ENCODE data around the gene MDM1. TPM values are rescaled to one million over a fixed set of nuclear protein-coding genes. Genes with fewer than 3 reads are reported as not detected.

The MDM1 gene
- total RNA-seq, 1 donor: 23.2 TPM

GRCh38 chr12:68349220-68349621 lies 17.1 kb upstream of the MDM1 start:
- DNase-seq (ENCODE audit: low read depth): peak; percentile 64
- TF ChIP-seq, protein P1, sequence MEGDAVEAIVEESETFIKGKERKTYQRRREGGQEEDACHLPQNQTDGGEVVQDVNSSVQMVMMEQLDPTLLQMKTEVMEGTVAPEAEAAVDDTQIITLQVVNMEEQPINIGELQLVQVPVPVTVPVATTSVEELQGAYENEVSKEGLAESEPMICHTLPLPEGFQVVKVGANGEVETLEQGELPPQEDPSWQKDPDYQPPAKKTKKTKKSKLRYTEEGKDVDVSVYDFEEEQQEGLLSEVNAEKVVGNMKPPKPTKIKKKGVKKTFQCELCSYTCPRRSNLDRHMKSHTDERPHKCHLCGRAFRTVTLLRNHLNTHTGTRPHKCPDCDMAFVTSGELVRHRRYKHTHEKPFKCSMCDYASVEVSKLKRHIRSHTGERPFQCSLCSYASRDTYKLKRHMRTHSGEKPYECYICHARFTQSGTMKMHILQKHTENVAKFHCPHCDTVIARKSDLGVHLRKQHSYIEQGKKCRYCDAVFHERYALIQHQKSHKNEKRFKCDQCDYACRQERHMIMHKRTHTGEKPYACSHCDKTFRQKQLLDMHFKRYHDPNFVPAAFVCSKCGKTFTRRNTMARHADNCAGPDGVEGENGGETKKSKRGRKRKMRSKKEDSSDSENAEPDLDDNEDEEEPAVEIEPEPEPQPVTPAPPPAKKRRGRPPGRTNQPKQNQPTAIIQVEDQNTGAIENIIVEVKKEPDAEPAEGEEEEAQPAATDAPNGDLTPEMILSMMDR (IDR thresholded peaks at IDR 0.05; ENCODE audit: insufficient read depth, low read length): no peak
- H3K4me3 ChIP-seq (ENCODE audit: low read depth, low read length): no peak overlapping the region

GRCh38 chr12:68348419-68348818 lies 16.3 kb upstream of the MDM1 start:
- DNase-seq (ENCODE audit: low read depth): no peak
- H3K4me3 ChIP-seq (ENCODE audit: low read depth, low read length): no peak overlapping the region
- TF ChIP-seq, protein P1 (IDR thresholded peaks at IDR 0.05; ENCODE audit: insufficient read depth, low read length): no peak

DNA sequence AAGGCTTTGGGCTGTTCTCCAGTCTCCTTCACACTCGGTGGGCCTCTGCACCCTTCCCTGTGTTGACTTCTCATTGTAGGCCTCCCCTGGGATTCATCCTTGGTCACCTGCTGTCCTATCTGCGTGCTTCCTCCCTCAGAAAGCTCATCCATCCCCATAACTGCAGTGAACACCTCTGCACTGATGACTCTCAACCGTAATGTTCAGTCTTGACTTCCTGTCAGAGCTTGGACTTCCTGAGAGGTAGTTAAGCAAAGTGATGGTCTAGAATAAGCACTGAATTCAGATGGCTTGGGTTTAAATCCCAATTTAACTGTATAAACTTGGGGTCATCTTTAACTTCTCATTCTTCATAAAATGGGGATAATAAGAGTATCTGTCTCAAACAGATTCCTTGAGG lies 13.6 kb upstream of the MDM1 start:
- TF ChIP-seq, protein P1 (IDR thresholded peaks at IDR 0.05; ENCODE audit: insufficient read depth, low read length): no peak

DNA sequence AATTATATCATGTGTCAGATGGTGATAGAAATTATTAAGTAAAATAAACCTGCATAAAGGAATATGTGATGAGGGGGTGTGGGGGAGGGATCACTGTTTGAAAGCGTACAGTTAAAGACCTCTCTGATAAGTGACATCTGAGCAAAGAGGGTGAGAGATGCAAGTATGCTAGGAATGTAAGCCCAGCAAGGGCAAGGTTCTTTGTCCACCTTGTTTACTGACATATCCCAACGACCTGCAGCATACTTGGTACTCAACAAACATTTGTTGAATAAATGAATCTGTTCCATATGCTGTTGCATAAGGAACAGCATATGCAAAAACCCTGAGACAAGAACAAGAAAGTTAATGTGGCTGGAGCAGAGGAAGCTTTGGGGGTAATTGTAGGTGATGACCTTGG lies 12.0 kb upstream of the MDM1 start:
- TF ChIP-seq, protein P1 (IDR thresholded peaks at IDR 0.05; ENCODE audit: insufficient read depth, low read length): no peak
- no peak overlapping the region for H3K4me3 ChIP-seq (ENCODE audit: low read depth, low read length)
- no peak for DNase-seq (ENCODE audit: low read depth)

More for the DNA sequence above, 13.6 kb upstream of the MDM1 start:
- no peak for DNase-seq (ENCODE audit: low read depth)
- no peak overlapping the region for H3K4me3 ChIP-seq (ENCODE audit: low read depth, low read length)

GRCh38 chr12:68342966-68343365 lies 10.8 kb upstream of the MDM1 start:
- TF ChIP-seq, protein P1 (IDR thresholded peaks at IDR 0.05; ENCODE audit: insufficient read depth, low read length): no peak
- DNase-seq (ENCODE audit: low read depth): no peak
- H3K4me3 ChIP-seq (ENCODE audit: low read depth, low read length): no peak overlapping the region

DNA sequence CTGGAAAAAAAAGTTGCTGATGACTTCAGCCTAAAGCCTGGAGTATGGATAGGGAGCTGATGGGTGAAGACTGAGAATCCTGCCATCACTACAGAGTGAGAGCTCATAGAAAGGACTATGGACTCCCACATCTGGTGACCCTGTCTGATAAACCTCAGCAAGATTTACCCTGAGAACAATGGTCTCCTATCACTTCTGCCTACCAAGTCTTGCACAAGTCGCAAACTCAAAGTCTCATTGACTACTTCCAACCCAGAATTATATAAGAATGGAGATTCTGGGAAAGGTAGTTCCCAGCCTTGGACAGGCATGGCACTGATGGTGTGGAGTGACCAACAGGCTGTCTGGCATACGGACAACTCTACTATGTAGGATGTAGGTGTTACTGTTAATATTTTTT lies 9.7 kb upstream of the MDM1 start:
- TF ChIP-seq, protein P1 (IDR thresholded peaks at IDR 0.05; ENCODE audit: insufficient read depth, low read length): no peak

More for the DNA sequence above, 9.7 kb upstream of the MDM1 start:
- no peak overlapping the region for H3K4me3 ChIP-seq (ENCODE audit: low read depth, low read length)
- no peak for DNase-seq (ENCODE audit: low read depth)

All from fibroblast of the aortic adventitia (primary cell).